ENCODE data around the gene ZNRF1. TPM values are rescaled to one million over a fixed set of nuclear protein-coding genes. Genes with fewer than 3 reads are reported as not detected.

Gene ZNRF1
- total and polyA plus RNA-seq, 2 of the 13 experiments (the other 11 are each of a cell fraction or from before 2014, with no cell fraction given): 43.9 to 58.7 TPM

GRCh38 chr16:75116911-75117245 is 118.1 kb downstream of the ZNRF1 start (continued):
- TF ChIP-seq ZNF276 (CRISPR knock-in tag; IDR thresholded peaks at IDR 0.05; ENCODE audit: low read depth): peak; percentile 100
- TF ChIP-seq MNT (IDR thresholded peaks at IDR 0.05): no peak
- TF ChIP-seq ZNF687 (CRISPR knock-in tag; IDR thresholded peaks at IDR 0.05): 0 out of 2 replicates have a peak, but pooled peaks have one; percentile 5
- peak; percentile 6; the same call in 1 of the 2 replicates for TF ChIP-seq ZNF292 (CRISPR knock-in tag; IDR thresholded peaks at IDR 0.05; ENCODE audit: borderline replicate concordance, low read depth)
- TF ChIP-seq EP300 (IDR thresholded peaks at IDR 0.05; ENCODE audit: low read depth in 2 of 2, low read length in 2 of 2): no peak
- no peak for TF ChIP-seq EP300 (CRISPR knock-in tag; IDR thresholded peaks at IDR 0.05; ENCODE audit: borderline replicate concordance)
- no peak for TF ChIP-seq KMT2B (CRISPR knock-in tag; IDR thresholded peaks at IDR 0.05)
- no peak for TF ChIP-seq HMGA1 (CRISPR knock-in tag; conservative IDR thresholded peaks at IDR 0.05)
- no peak for TF ChIP-seq PRDM15 (CRISPR knock-in tag; IDR thresholded peaks at IDR 0.05)
- TF ChIP-seq GPBP1L1 (CRISPR knock-in tag; IDR thresholded peaks at IDR 0.05): no peak
- no peak for TF ChIP-seq ZNF44 (CRISPR knock-in tag; IDR thresholded peaks at IDR 0.05)
- TF ChIP-seq MIXL1 (CRISPR knock-in tag; IDR thresholded peaks at IDR 0.05): no peak

Measured in HepG2 (cell line).